K562 (cell line): ENCODE data around the gene MBD6. TPM values are rescaled to one million over a fixed set of nuclear protein-coding genes. Genes with fewer than 3 reads are reported as not detected.

ENCODE experiments used
- ATAC-seq: fragments of 200-7000 bp; cut with Tn5 transposase; 3 replicates; pipeline ENCODE4 v1.9.1; 2020; ENCODE audit warnings: moderate library complexity
- BruUV-seq: library from RNA; stranded (reverse); fragments of 400-500 nt; replicated peaks from 2 replicates; lab custom pipeline; 2021; lab: Mats Ljungman, UMichigan
- CTCF ChIA-PET: fragments of 300-600 bp; formaldehyde crosslinking; extraction: SDS; loops from one replicate; lab custom pipeline; 2021; ENCODE audit warnings: low intra/inter-chr PET ratio; lab: Yijun Ruan, JAX
- POLR2A ChIA-PET: fragments of 300-600, 350-650 bp; sonication (Branson Sonifier 250); formaldehyde crosslinking; extraction: SDS; loops from one replicate; lab custom pipeline; 2021; ENCODE audit warnings: antibody characterized with exemption, inconsistent platforms; lab: Yijun Ruan, JAX
- DNase-seq, 4 experiments: peaks; one replicate each; pipeline versions ENCODE4 v3.0.0 to v3.0.0-alpha.2; 2011 to 2018; ENCODE audit warnings: low spot score in 3 of 4, mixed read lengths in 3 of 4; ENCODE audit errors: extremely low read depth in 1 of 4
- FAIRE-seq: peaks from 2 replicates; lab custom pipeline; 2011; peaks lifted over from hg19 to GRCh38; lab: Jason Lieb, UNC
- H2AFZ ChIP-seq: 2 replicates; pipeline ENCODE4 v1.6.0; 2011; ENCODE audit warnings: low read depth, low read length, control low read depth, inconsistent platforms
- H3K27ac ChIP-seq: fragments of 200-600 bp; 3 replicates; pipeline ENCODE4 v1.8.0; 2011; ENCODE audit warnings: low read depth, mild to moderate bottlenecking, control low read depth, inconsistent platforms, low read length, moderate library complexity, mixed read lengths; ENCODE audit errors: extremely low read depth
- H3K27me3 ChIP-seq, 2 experiments: fragments of 300-600 bp in 1 of 2; 2 replicates in 1 of 2; 3 replicates in 1 of 2; pipeline versions ENCODE4 v1.6.0 to v1.8.0; 2011; ENCODE audit warnings: inconsistent platforms in 2 of 2, low read length in 2 of 2, mild to moderate bottlenecking in 1 of 2, mixed read lengths in 1 of 2, moderate library complexity in 1 of 2; ENCODE audit not compliant: control insufficient read depth in 2 of 2, insufficient read depth in 2 of 2
- H3K36me3 ChIP-seq: fragments of 300-600 bp; 3 replicates; pipeline ENCODE4 v1.8.0; 2011; ENCODE audit warnings: mild to moderate bottlenecking, low read length, inconsistent platforms; ENCODE audit not compliant: control insufficient read depth, insufficient read depth
- H3K4me1 ChIP-seq, 2 experiments: fragments of 200-600 bp in 1 of 2; replicated peaks in 1 of 2; 2 replicates in 1 of 2; 3 replicates in 1 of 2; pipeline versions ENCODE4 v1.5.1 to v1.8.0; 2011; ENCODE audit warnings: inconsistent platforms in 2 of 2, low read length in 2 of 2, mild to moderate bottlenecking in 1 of 2, mixed read lengths in 1 of 2, moderate library complexity in 1 of 2; ENCODE audit not compliant: control insufficient read depth in 2 of 2, insufficient read depth in 2 of 2
- H3K4me2 ChIP-seq: 2 replicates; pipeline ENCODE4 v1.6.1; 2011; ENCODE audit warnings: low read length, control low read depth, inconsistent platforms, mixed read lengths; ENCODE audit not compliant: insufficient read depth
- H3K4me3 ChIP-seq: fragments of 200-600 bp; sonication (generic), shearing (Covaris generic); 2 replicates; pipeline ENCODE4 v1.5.1; 2016; ENCODE audit warnings: control low read depth, inconsistent platforms
- H3K79me2 ChIP-seq: fragments of 200-600 bp; 3 replicates; pipeline ENCODE4 v1.8.0; 2011; ENCODE audit warnings: low read length, inconsistent platforms; ENCODE audit not compliant: control insufficient read depth, insufficient read depth
- H3K9ac ChIP-seq, 2 experiments: 2 replicates each; pipeline versions ENCODE4 v1.6.0 to v1.6.1; 2011; ENCODE audit warnings: low read depth in 2 of 2, low read length in 2 of 2, control low read depth in 1 of 2, inconsistent platforms in 1 of 2, mild to moderate bottlenecking in 1 of 2, mixed read lengths in 1 of 2; ENCODE audit not compliant: insufficient read depth in 1 of 2
- H3K9me1 ChIP-seq: one replicate; pipeline ENCODE4 v1.6.0; 2011; ENCODE audit warnings: inconsistent platforms, mild to moderate bottlenecking, low read length, moderate library complexity; ENCODE audit not compliant: control insufficient read depth, insufficient read depth
- H3K9me3 ChIP-seq: replicated peaks from 2 replicates; pipeline ENCODE4 v1.5.1; 2011; ENCODE audit warnings: low read depth, low read length, inconsistent platforms; ENCODE audit not compliant: control insufficient read depth, insufficient read depth
- H4K20me1 ChIP-seq: replicated peaks from 2 replicates; pipeline ENCODE4 v1.6.1; 2011; ENCODE audit warnings: low read length, inconsistent platforms, mixed read lengths; ENCODE audit not compliant: control insufficient read depth, insufficient read depth
- BHLHE40 ChIP-seq: IDR thresholded peaks from 2 replicates; pipeline ENCODE4 v1.6.1; 2011; ENCODE audit warnings: low read length, improper control_type of control experiment
- CHD1 ChIP-seq: fragments of 200-600 bp; sonication (generic); IDR thresholded peaks from one replicate; pipeline ENCODE4 v1.6.1; 2012; ENCODE audit warnings: mild to moderate bottlenecking, moderate library complexity, low read length, inconsistent platforms
- ETV1 ChIP-seq: fragments of 450-650 bp; conservative IDR thresholded peaks from 2 replicates; pipeline ENCODE4 v1.6.1; 2016; ENCODE audit warnings: missing genetic modification characterization, control low read depth, low read depth, missing compliant biosample characterization
- FOSL1 ChIP-seq: fragments of 200-800 bp; sonication (Bioruptor generic); conservative IDR thresholded peaks from 2 replicates; pipeline ENCODE4 v1.6.1; 2016; ENCODE audit warnings: missing genetic modification characterization, missing compliant biosample characterization
- FOXM1 ChIP-seq, 2 experiments: fragments of 450-650 bp in 1 of 2; sonication (generic) in 1 of 2; formaldehyde crosslinking in 1 of 2; IDR thresholded peaks; 2 replicates each; pipeline versions ENCODE4 v1.6.1 to v1.9.0; 2017 to 2022; ENCODE audit warnings: low read depth in 2 of 2, mild to moderate bottlenecking in 2 of 2, missing genetic modification reagents in 1 of 2, moderate library complexity in 1 of 2
- HDAC3 ChIP-seq: fragments of 450-650 bp; IDR thresholded peaks from 2 replicates; pipeline ENCODE4 v1.6.1; 2018; ENCODE audit warnings: borderline replicate concordance, mild to moderate bottlenecking, moderate library complexity; ENCODE audit not compliant: partially characterized antibody
- HEY1 ChIP-seq: fragments of 250-450 bp; sonication (Bioruptor Pico); IDR thresholded peaks from 2 replicates; pipeline ENCODE4 v1.5.0; 2020; ENCODE audit warnings: mild to moderate bottlenecking, moderate library complexity, borderline replicate concordance
- MAFG ChIP-seq: fragments of 450-650 bp; conservative IDR thresholded peaks from 2 replicates; pipeline ENCODE4 v1.6.1; 2016; ENCODE audit warnings: missing genetic modification characterization, missing compliant biosample characterization
- POLR2G ChIP-seq: fragments of 200-400 bp; formaldehyde crosslinking; IDR thresholded peaks from 2 replicates; pipeline ENCODE4 v1.6.1; 2017; ENCODE audit warnings: low read depth, mild to moderate bottlenecking, antibody characterized with exemption, low read length, moderate library complexity
- RAD21 ChIP-seq, 2 experiments: fragments of 250-450 bp in 1 of 2; fragments of 450-650 bp in 1 of 2; sonication (Bioruptor Pico) in 1 of 2; formaldehyde crosslinking in 1 of 2; IDR thresholded peaks in 1 of 2; conservative IDR thresholded peaks in 1 of 2; 2 replicates each; pipeline versions ENCODE4 v1.4.0 to v1.8.0; 2020 to 2022; ENCODE audit warnings: mild to moderate bottlenecking in 2 of 2, moderate library complexity in 1 of 2
- SAP30 ChIP-seq: fragments of 200-600 bp; sonication (generic); IDR thresholded peaks from 2 replicates; pipeline ENCODE4 v1.6.1; 2012; ENCODE audit warnings: borderline replicate concordance, low read depth, mild to moderate bottlenecking, moderate library complexity, low read length, control low read depth, inconsistent platforms; ENCODE audit not compliant: insufficient read depth, poor library complexity, severe bottlenecking
- SMAD3 ChIP-seq: fragments of 450-650 bp; formaldehyde crosslinking; conservative IDR thresholded peaks from 2 replicates; pipeline ENCODE4 v1.4.0; 2020; ENCODE audit warnings: mild to moderate bottlenecking
- TEAD2 ChIP-seq: fragments of 450-650 bp; IDR thresholded peaks from 2 replicates; pipeline ENCODE4 v1.6.1; 2016; ENCODE audit warnings: missing genetic modification characterization, control low read depth, missing compliant biosample characterization
- ZBED1 ChIP-seq: IDR thresholded peaks from 2 replicates; pipeline ENCODE4 v1.6.1; 2014
- ZKSCAN1 ChIP-seq: fragments of 150-350 bp; IDR thresholded peaks from 2 replicates; pipeline ENCODE4 v1.6.1; 2016; ENCODE audit warnings: low read depth, low read length
- ZNF764 ChIP-seq: fragments of 250-450 bp; sonication (Bioruptor Pico); IDR thresholded peaks from 2 replicates; pipeline ENCODE4 v1.4.0; 2020; ENCODE audit warnings: low read depth, mild to moderate bottlenecking, moderate library complexity
- ZNF77 ChIP-seq: fragments of 250-450 bp; sonication (Bioruptor Pico); IDR thresholded peaks from 2 replicates; pipeline ENCODE4 v1.5.0; 2020
- WGBS: fragments of 100-300 bp; shearing (Covaris generic); methylation state at CpG from one replicate; pipeline ENCODE4 v1.1.6; 2016; ENCODE audit warnings: low coverage, mixed read lengths; ENCODE audit not compliant: insufficient coverage; ENCODE audit errors: missing lambda C conversion rate; 5-methylcytosine and 5-hydroxymethylcytosine counted together
- in situ Hi-C: fragments of 300-500 bp; cut with MboI; formaldehyde crosslinking; loops from 4 replicates; pipeline ENCODE4 v1.15.0; 2018; ENCODE audit warnings: inconsistent platforms, mixed read lengths
- intact Hi-C: fragments of 100-400 bp; cut with micrococcal nuclease; formaldehyde crosslinking; loops from 2 replicates; pipeline ENCODE4 v1.14.2; 2022
- polyA plus RNA-seq, 8 experiments: library from polyadenylated mRNA; depleted of rRNA in 4 of 8; stranded (reverse) in 5 of 8; unstranded in 3 of 8; fragments of >200 nt; fragmentation: Nextera tagmentation in 2 of 8; fragmentation: Illumina TruSeq in 1 of 8; extraction: Ambion mirVana in 2 of 8; extraction: Trizol in 1 of 8; gene quantifications; 2 replicates each; pipeline versions ENCODE4 v1.2.1 to v1.2.3, GENCODE V29; 2011 to 2014; ENCODE audit warnings: inconsistent platforms in 1 of 8, missing spikeins in 1 of 8
- total RNA-seq, 7 experiments: library from RNA; depleted of rRNA in 6 of 7; stranded (reverse); fragments of >200 nt in 6 of 7; fragmentation: Illumina TruSeq in 2 of 7; extraction: Trizol in 2 of 7; gene quantifications; 2 replicates each; pipeline versions ENCODE4 v1.2.1 to v1.2.3, GENCODE V29; 2011 to 2021; ENCODE audit warnings: low replicate concordance in 1 of 7
- TF ChIP-seq, protein P1 (sequence below): fragments of 250-450 bp; sonication (Bioruptor Pico); IDR thresholded peaks from 2 replicates; pipeline ENCODE4 v1.5.0; 2020; ENCODE audit warnings: mild to moderate bottlenecking, borderline replicate concordance

MBD6 gene
- total and polyA plus RNA-seq, 9 of the 15 experiments (the other 6 are each of a cell fraction or from before 2014, with no cell fraction given), result 2.0 to 54.8 (median 3.8) TPM

DNA sequence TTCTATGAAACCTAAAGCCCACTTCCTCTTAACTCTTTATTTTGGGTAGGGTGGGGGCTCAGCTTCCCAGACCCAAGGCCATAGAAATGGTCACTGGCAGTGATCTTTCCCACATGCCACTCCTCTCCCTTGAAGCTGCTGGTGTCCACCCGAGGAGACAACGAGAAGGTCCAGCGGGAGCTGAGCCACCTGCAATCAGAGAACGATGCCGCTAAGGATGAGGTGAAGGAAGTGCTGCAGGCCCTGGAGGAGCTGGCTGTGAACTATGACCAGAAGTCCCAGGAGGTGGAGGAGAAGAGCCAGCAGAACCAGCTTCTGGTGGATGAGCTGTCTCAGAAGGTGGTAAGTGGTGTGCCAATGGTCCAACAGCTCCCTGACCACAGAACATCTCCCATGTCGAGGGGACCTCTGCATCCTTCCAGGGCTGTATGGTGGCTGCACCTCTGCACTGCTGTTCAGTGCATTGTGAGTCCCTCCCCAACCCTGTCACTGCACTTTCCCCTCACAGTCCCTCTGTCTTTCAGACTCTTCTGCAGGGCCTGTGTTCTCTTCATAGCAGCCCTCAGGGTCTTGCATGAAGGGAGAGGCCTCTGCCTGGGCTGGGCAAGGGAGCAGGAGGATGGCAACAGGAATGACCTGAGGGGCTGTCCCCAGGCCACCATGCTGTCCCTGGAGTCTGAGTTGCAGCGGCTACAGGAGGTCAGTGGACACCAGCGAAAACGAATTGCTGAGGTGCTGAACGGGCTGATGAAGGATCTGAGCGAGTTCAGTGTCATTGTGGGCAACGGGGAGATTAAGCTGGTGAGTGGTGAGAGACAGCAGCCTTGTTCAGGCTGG, 49.5 kb downstream of the MBD6 start (continued):
- TF ChIP-seq BHLHE40 (no peak), HEY1 (CRISPR knock-in tag) (no peak)

GRCh38 chr12:57574795-57575194, 52.2 kb downstream of the MBD6 start:
- H3K36me3 ChIP-seq, result peaks cover 78% of the 10 kb centered on the region
- in situ Hi-C loops, result no loop called here
- H4K20me1 ChIP-seq, result no peaks in the 10 kb centered on the region
- CTCF ChIA-PET, result no interaction called here
- no peak overlapping the region for H3K4me3 ChIP-seq
- 72% methylated on average over 10 of the region's 10 CpGs for WGBS
- no peaks in the 10 kb centered on the region for H3K27me3 ChIP-seq
- no peak overlapping the region for H3K27ac ChIP-seq
- no peaks in the 10 kb centered on the region for H3K9me3 ChIP-seq
- H3K4me2 ChIP-seq, result no peak overlapping the region
- H3K9me1 ChIP-seq, result peaks cover 7% of the 10 kb centered on the region
- no TSS peak for BruUV-seq
- ATAC-seq (no peak), FAIRE-seq (no peak), DNase-seq (no peak)
- H3K79me2 ChIP-seq, result no peaks in the 10 kb centered on the region
- POLR2A ChIA-PET, result interaction anchor here (0.7 to 1.7 kb wide), 7 partner anchors 8 to 55 kb away, joined by 3 to 5 read pairs (median 4); partner anchors contain the start of gene PIP4K2C
- no peaks in the 10 kb centered on the region for H3K4me1 ChIP-seq
- no peak overlapping the region for H2AFZ ChIP-seq
- no peak overlapping the region for H3K9ac ChIP-seq
- intact Hi-C loops, result no loop called here
- no peak for TF ChIP-seq ZBED1
- TF ChIP-seq FOSL1 (tag), result no peak
- no peak for TF ChIP-seq RAD21 (CRISPR knock-in tag; conservative IDR thresholded peaks at IDR 0.05 in 1 of 2, IDR thresholded peaks at IDR 0.05 in 1 of 2)
- TF ChIP-seq, protein P1, sequence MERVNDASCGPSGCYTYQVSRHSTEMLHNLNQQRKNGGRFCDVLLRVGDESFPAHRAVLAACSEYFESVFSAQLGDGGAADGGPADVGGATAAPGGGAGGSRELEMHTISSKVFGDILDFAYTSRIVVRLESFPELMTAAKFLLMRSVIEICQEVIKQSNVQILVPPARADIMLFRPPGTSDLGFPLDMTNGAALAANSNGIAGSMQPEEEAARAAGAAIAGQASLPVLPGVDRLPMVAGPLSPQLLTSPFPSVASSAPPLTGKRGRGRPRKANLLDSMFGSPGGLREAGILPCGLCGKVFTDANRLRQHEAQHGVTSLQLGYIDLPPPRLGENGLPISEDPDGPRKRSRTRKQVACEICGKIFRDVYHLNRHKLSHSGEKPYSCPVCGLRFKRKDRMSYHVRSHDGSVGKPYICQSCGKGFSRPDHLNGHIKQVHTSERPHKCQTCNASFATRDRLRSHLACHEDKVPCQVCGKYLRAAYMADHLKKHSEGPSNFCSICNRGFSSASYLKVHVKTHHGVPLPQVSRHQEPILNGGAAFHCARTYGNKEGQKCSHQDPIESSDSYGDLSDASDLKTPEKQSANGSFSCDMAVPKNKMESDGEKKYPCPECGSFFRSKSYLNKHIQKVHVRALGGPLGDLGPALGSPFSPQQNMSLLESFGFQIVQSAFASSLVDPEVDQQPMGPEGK (CRISPR knock-in tag), result no peak
- no peak for TF ChIP-seq ZKSCAN1
- TF ChIP-seq ZNF764 (CRISPR knock-in tag), result no peak
- no peak for TF ChIP-seq TEAD2 (tag)
- no peak for TF ChIP-seq ETV1 (tag)
- TF ChIP-seq SAP30, result no peak
- TF ChIP-seq ZNF77 (CRISPR knock-in tag), result no peak
- TF ChIP-seq POLR2G, result no peak
- no peak for TF ChIP-seq SMAD3
- TF ChIP-seq HDAC3, result no peak
- no peak for TF ChIP-seq CHD1
- no peak for TF ChIP-seq FOXM1 (IDR thresholded peaks at IDR 0.05; ENCODE audit: low read depth)
- TF ChIP-seq FOXM1 (CRISPR knock-in tag; IDR thresholded peaks at IDR 0.05; ENCODE audit: low read depth), result no peak
- TF ChIP-seq MAFG (tag), result no peak
